HUES48 (cell line): ENCODE measurements around the gene TRAFD1.
"Not testable (repeated sequence)": the region's sequence is repeated elsewhere in the genome, so short reads cannot be mapped to it uniquely, and the experiment has no call there.

ENCODE experiments used
- H3K27ac ChIP-seq: one replicate; pipeline ENCODE4 v1.7.0; 2013; ENCODE audit warnings: low read depth, low read length, inconsistent platforms
- H3K27me3 ChIP-seq: 2 replicates; pipeline ENCODE4 v1.6.1; 2013; ENCODE audit warnings: mild to moderate bottlenecking, low read length; ENCODE audit not compliant: control insufficient read depth, insufficient read depth
- H3K36me3 ChIP-seq: 2 replicates; pipeline ENCODE4 v1.6.1; 2013; ENCODE audit warnings: low read length; ENCODE audit not compliant: control insufficient read depth, insufficient read depth
- H3K4me1 ChIP-seq: 2 replicates; pipeline ENCODE4 v1.6.1; 2013; ENCODE audit warnings: mild to moderate bottlenecking, low read length; ENCODE audit not compliant: control insufficient read depth, insufficient read depth
- H3K4me3 ChIP-seq: 2 replicates; pipeline ENCODE4 v1.5.1; 2013; ENCODE audit warnings: mild to moderate bottlenecking, low read depth, low read length
- H3K9ac ChIP-seq: 2 replicates; pipeline ENCODE4 v1.6.1; 2013; ENCODE audit warnings: mild to moderate bottlenecking, low read depth, low read length, moderate library complexity
- H3K9me3 ChIP-seq: 2 replicates; pipeline ENCODE4 v1.6.1; 2013; ENCODE audit warnings: low read length; ENCODE audit not compliant: control insufficient read depth, insufficient read depth

Gene TRAFD1

DNA sequence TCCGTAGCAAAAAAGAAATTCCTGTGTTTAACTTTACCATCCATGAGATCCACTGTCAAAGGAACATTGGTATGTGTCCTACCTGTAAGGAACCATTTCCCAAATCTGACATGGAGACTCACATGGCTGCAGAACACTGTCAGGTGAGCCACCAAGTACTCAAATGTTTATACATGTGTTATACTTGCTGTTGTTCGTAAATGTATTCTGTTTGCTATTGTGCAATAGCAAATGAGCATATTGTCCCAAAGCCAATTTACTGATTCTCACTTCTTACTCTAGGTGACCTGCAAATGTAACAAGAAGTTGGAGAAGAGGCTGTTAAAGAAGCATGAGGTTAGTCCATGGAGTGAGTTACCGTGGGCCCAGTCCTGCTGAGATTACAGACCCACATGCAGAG, 9.4 kb downstream of the TRAFD1 start:
- Histone ChIP-seq H3K4me3 (no peak overlapping the region), H3K9ac (no peak overlapping the region), H3K4me1 (no peaks in the 10 kb centered on the region; the same call in 1 of the 2 replicates), H3K36me3 (peaks cover 53% of the 10 kb centered on the region), H3K9me3 (no peaks in the 10 kb centered on the region), H3K27me3 (no peaks in the 10 kb centered on the region), H3K27ac (no peak overlapping the region)

- Histone ChIP-seq H3K4me1 (no peaks in the 10 kb centered on the region), H3K9me3 (no peaks in the 10 kb centered on the region), H3K9ac (no peak overlapping the region), H3K36me3 (peaks cover 69% of the 10 kb centered on the region), H3K4me3 (no peak overlapping the region), H3K27me3 (no peaks in the 10 kb centered on the region), H3K27ac (no peak overlapping the region)
Measured at GRCh38 chr12:112140728-112141127, 15.4 kb downstream of the TRAFD1 start.

- Histone ChIP-seq H3K27ac (no peak overlapping the region), H3K36me3 (peaks cover 80% of the 10 kb centered on the region), H3K9me3 (no peaks in the 10 kb centered on the region), H3K4me1 (no peaks in the 10 kb centered on the region), H3K27me3 (no peaks in the 10 kb centered on the region), H3K9ac (no peak overlapping the region), H3K4me3 (no peak overlapping the region)
Measured at GRCh38 chr12:112146123-112146522, 20.8 kb downstream of the TRAFD1 start.

GRCh38 chr12:112148031-112148513, 22.7 kb downstream of the TRAFD1 start:
- Histone ChIP-seq H3K27ac (no peak overlapping the region), H3K27me3 (no peaks in the 10 kb centered on the region), H3K9ac (no peak overlapping the region), H3K9me3 (no peaks in the 10 kb centered on the region), H3K4me1 (no peaks in the 10 kb centered on the region), H3K4me3 (no peak overlapping the region), H3K36me3 (peaks cover 83% of the 10 kb centered on the region)

GRCh38 chr12:112149596-112149995, 24.2 kb downstream of the TRAFD1 start:
- Histone ChIP-seq H3K9ac (no peak overlapping the region), H3K36me3 (peaks cover 83% of the 10 kb centered on the region), H3K9me3 (no peaks in the 10 kb centered on the region; the same call in 1 of the 2 replicates), H3K27ac (no peak overlapping the region), H3K27me3 (no peaks in the 10 kb centered on the region), H3K4me1 (no peaks in the 10 kb centered on the region), H3K4me3 (no peak overlapping the region)

DNA sequence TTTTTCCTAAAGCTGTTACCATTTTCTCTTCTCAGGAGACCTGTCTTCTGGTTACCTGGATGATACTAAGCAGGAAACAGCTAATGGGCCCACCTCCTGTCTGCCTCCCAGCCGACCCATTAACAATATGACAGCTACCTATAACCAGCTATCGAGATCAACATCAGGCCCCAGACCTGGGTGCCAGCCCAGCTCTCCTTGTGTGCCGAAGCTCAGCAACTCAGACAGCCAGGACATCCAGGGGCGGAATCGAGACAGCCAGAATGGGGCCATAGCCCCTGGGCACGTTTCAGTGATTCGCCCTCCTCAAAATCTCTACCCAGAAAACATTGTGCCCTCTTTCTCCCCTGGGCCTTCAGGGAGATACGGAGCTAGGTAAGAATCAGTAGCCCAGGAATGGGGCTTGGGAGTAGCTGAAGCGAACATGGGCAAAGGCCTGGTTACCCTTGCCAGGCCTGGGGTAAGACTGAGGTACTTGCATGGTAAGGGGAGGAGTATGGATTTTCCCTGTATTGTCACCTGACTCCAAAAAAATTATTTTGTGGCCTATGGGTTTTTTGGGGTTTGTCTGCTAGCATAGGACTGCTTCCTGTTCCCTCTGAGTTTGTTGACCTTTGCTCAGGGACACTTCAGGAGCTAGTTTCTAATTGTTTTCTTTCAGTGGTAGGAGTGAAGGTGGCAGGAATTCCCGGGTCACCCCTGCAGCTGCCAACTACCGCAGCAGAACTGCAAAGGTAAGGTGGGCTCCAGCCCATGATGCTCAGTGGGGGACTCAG, 26.6 kb downstream of the TRAFD1 start:
- H3K4me3 ChIP-seq = no peak overlapping the region
- no peak overlapping the region for H3K27ac ChIP-seq
- H3K9me3 ChIP-seq = no peaks in the 10 kb centered on the region; the same call in 1 of the 2 replicates
- peaks cover 65% of the 10 kb centered on the region for H3K36me3 ChIP-seq
- H3K9ac ChIP-seq = no peak overlapping the region
- no peaks in the 10 kb centered on the region for H3K4me1 ChIP-seq
- H3K27me3 ChIP-seq = no peaks in the 10 kb centered on the region

GRCh38 chr12:112153181-112153892, 28.0 kb downstream of the TRAFD1 start:
- Histone ChIP-seq H3K4me3 (no peak overlapping the region), H3K9me3 (no peaks in the 10 kb centered on the region; the same call in 1 of the 2 replicates), H3K27ac (no peak overlapping the region), H3K9ac (no peak overlapping the region), H3K27me3 (no peaks in the 10 kb centered on the region), H3K4me1 (no peaks in the 10 kb centered on the region), H3K36me3 (peaks cover 56% of the 10 kb centered on the region)

- no peaks in the 10 kb centered on the region for H3K27me3 ChIP-seq
- no peak overlapping the region for H3K9ac ChIP-seq
- no peak overlapping the region for H3K27ac ChIP-seq
- peaks cover 51% of the 10 kb centered on the region for H3K36me3 ChIP-seq
- no peaks in the 10 kb centered on the region for H3K4me1 ChIP-seq
- H3K4me3 ChIP-seq = no peak overlapping the region
- H3K9me3 ChIP-seq = no peaks in the 10 kb centered on the region; the same call in 1 of the 2 replicates
Measured at GRCh38 chr12:112153893-112154219, 28.5 kb downstream of the TRAFD1 start.

DNA sequence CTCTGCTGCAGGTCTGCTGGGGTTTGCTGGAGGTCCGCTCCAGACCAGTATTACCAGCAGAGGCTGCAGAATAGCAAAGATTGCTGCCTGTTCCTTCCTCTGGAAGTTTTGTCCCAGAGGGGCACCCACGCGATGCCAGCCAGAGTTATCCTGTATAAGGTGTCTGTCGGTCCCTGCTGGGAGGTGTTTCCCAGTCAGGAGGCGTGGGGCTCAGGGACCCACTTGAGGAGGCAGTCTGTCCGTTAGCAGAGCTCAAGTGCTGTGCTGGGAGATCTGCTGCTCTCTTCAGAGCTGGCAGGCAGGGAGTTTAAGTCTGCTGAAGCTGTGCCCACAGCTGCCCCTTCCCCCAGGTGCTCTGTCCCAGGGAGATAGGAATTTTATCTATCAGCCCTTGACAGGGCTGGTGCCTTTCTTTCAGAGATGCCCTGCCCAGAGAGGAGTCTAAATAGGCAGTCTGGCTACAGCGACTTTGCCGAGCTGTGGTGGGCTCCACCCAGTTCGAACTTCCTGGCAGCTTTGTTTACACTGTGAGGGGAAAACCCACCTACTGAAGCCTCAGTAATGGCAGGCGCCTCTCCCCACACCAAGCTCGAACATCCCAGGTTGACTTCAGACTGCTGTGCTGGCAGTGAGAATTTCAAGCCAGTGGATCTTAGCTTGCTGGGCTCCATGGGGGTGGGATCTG, 33.2 kb downstream of the TRAFD1 start:
- not testable (repeated sequence) for H3K4me3 ChIP-seq, H3K4me1 ChIP-seq, H3K9me3 ChIP-seq, H3K9ac ChIP-seq, H3K27me3 ChIP-seq, H3K27ac ChIP-seq
- peaks cover 44% of the 10 kb centered on the region for H3K36me3 ChIP-seq

GRCh38 chr12:112159146-112159541, 33.8 kb downstream of the TRAFD1 start:
- Histone ChIP-seq H3K4me3 (no peak overlapping the region), H3K36me3 (peaks cover 39% of the 10 kb centered on the region), H3K9me3 (no peaks in the 10 kb centered on the region; the same call in 1 of the 2 replicates), H3K27ac (no peak overlapping the region), H3K27me3 (no peaks in the 10 kb centered on the region), H3K4me1 (no peaks in the 10 kb centered on the region), H3K9ac (no peak overlapping the region)

GRCh38 chr12:112160611-112161010, 35.3 kb downstream of the TRAFD1 start:
- peaks cover 37% of the 10 kb centered on the region for H3K36me3 ChIP-seq
- no peaks in the 10 kb centered on the region for H3K4me1 ChIP-seq
- no peak overlapping the region for H3K9ac ChIP-seq
- no peak overlapping the region for H3K4me3 ChIP-seq
- no peaks in the 10 kb centered on the region for H3K27me3 ChIP-seq
- no peak overlapping the region for H3K27ac ChIP-seq
- no peaks in the 10 kb centered on the region for H3K9me3 ChIP-seq
